Amniotic stem cell (primary cell): ENCODE results near the gene C1QTNF6.

Experiments
- DNase-seq: peaks from one replicate; lab custom pipeline; 2025; lab: John Stamatoyannopoulos, UW

Gene C1QTNF6

DNA sequence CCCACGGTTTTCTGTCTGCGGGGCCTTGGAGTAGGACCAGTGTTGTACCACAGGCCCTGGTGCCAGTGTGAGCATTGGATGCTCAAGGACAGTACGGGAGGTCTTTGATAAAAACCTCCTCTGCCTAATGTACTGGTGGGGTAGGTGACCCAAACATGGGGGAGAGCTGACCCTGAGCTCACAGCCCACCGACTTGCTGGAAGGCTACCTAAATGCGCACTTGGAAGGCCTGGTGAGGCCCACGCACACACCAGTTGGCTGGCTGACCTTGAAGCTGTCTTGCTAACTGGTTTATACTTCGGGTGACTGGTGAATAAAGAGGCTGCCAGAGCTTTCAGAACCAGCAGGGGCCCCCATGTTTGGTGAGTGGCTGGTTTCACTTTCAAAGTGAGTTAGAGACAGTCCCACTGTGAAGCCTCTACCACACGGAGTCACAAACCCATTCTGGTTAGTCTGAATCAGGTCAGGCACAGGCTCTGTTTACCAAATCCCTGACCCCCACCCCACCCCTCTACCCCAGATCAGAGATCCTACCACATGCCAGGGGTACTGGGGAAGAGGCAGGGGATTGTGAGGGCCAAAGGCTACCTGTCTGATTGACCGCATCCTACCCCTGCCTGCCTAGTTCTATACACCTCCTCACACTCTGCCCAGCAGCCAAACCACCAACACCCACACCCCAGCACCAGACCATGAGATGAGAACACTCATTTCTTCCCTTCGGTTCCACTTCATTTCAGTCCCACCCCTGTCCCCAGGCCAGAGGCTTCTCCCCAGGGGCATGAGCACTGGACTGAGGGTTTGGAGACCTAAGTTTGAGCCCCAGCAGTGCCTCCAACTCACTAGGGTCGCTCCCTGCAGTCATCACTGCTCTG lies 25.6 kb downstream of the C1QTNF6 start:
- DNase-seq: no peak

DNA sequence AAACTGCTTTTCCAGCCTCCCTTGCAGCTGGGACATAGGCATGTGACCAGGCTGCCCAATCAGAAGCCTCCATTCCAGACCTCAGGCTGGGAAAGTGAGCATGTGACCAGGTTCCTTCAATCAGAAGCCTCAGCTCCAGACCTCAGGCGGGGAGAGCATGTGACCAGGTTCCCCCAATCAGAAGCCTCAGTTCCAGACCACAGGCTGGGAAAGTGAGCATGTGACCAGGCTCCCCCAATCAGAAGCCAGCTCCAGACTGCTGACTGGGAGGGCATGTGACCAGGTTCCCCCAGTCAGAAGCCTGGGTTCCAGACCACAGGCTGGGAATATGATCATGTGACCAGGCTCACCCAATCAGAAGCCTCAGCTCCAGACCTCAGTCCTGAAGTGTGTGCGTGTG lies 26.6 kb downstream of the C1QTNF6 start:
- no peak for DNase-seq

DNA sequence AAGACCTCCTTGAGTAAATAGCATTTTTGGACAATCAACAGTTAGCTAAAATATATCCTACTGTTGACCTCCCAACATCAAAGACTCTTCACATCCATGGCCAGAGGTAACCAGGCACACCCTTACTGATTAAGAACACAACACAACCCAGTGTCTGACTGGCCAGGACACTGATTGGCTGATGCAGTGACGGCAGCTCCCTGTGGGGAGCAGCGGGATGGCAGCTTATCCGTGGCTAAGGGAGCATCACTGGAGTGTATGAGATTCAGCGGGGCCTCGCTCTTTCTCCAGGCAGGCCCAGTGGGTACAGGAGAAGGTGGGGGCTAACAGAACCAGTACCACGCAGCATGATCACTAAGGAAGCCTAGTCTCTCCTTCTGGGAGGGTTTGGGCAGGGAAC lies 28.0 kb downstream of the C1QTNF6 start:
- DNase-seq: no peak

DNA sequence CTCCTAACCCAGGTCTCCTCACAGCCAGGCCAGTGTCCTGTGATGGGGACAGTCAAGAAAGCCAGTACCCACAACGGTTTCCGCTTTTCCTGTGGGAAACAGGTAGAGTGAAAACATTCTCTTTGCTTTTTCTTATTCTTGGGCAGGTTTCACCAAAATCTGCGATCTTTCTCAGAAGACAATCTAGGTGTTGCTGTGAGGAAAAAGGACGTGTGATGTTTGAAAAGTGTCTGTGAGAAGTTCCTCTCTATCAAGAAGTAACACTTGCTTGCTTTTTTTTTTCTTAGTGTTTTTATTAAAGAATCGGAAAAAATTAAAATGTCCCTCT lies 29.1 kb downstream of the C1QTNF6 start:
- DNase-seq: no peak

DNA sequence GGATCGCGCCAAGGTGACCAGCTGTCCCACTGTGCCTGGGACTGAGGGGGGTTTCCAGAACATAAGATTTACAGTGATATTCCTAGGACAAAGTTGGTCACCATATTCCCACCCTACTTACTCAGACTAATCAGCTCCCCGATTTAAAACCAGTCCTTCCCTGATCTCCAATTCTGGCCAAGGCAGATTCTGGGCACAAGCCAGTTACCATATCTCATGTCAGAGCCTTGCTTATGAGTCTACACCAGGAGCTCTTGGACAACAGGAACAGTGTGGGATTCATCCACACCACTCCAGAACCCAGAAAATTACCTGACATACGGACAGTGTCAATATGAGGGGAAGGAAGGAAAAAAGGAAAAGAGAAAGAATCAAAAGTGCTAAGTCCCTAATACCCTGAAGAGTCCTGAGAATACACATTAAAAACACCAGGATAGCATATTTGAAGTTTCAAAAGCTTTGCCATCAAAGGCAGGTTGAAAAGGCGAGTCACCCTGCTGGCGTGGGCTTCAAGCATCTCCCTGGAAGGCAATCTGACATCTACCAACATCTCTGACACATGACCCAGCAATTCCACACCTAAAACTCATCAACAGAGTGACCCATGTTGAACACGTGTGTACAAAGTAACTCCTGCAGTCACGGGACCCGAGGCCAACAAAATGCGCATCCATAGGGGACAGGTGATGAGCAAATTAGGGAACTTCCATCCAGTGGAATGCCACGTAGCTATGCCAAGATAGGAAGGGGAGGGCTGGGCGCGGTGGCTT lies 30.3 kb downstream of the C1QTNF6 start:
- no peak for DNase-seq

DNA sequence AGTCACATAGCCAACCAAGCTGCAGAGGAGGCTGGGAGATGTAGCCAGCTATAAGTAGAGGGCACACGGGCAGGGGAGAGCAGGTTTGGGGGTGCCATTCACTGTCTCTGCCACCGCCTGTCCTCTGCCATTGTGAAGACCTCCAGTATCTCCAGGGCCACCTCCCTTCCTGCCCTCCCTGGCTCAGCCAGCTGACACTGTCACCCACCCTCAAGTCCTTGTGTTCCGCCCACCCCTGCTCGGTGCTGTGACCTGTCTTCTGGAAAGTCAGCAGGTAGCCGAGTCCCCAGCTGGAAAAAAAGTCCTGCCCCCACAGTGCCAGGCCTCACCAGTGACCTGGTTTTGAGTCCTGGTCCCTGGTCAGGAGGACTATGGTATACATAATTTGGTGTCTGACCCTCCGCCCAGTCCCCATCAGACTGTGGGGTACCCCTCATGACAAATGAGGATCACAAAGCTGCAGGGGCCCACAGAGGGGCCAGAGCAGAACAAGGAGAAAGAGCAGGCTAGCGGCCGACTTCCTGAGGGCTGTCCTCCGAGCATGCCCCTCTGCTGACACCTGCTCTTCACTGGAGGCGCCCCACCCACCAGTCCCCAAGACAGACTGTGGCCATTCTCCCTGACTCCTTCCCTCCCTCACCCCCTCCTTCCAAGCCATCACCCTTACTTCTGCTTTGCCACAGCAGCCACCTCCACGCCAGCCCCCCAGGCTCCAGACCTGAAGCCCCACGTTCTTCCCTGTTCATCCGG lies 31.2 kb downstream of the C1QTNF6 start:
- DNase-seq: no peak

DNA sequence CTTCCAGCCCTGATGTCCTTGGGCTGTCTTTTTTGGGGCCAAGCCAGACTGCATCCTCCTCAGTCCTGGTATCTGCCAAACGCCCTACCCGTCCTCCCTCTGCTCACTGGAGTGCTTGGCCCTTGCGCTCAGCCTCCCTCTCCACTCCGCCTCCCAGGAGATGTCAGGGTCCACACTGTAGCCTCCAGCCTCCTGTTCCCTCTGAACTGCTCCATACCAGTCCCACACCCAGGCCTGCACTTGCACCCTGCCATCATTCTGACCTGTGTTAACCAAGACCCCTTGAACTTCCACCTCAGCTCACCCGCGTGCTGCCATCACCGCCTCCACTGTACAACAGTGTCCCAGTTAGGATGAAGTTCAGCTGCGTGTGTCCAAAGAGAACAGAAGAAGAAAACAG lies 32.1 kb downstream of the C1QTNF6 start:
- no peak for DNase-seq

DNA sequence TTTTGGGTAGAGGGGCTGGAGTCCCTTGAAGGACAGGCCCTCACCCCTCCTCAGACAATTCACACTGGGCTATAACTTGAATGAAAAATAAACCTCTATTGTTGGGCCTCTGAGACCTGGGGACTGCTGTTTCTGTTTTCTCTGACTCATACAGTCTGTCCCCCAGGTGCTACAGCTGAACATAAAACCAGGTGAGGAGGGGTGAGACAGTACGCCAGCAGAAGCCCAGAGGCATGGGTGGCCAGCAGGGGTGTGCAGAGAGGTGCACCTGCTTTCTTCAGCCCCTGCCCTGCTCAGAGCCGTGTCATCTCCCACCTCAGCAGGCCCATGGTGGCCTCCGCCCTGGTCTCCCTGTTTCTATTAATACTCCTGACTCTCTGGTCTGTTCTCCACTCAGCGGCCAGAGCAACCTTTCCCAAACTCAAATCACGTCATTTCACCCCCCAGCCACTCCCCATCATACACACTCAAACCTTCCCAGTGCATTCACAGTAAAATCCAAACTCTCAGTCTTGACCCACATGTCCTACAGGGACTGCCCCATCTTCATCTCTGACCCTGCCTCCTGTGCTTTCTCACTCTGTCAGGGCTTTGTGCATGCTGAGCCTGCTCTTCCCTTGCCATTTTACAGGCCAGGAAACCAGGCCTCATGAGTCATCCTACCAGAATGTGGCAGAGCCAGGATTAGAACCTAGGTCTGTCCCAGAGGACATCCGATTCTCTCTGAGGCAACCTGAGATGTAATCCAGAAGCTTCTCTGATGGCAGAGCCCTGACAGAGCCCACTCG lies 32.9 kb downstream of the C1QTNF6 start:
- DNase-seq: no peak

DNA sequence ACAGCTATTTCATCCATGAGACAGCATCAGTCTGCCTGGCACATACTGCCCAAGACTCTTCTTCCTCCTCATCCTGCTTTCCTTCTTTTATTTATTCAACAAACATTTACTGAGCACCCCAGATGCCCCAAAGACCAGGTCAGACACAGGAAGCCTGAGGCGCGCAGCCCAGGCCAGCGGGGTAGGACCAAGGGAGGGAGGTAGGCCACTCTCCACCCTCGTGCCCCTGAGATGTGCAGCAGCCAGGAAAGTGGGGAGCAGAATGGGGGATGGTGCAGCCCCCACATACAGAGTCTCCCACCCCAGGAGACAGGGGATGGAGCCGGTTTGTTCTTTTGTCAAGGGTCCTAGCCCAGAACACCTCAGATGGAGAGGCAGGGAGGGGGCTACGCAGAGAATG lies 34.1 kb downstream of the C1QTNF6 start:
- DNase-seq: no peak

DNA sequence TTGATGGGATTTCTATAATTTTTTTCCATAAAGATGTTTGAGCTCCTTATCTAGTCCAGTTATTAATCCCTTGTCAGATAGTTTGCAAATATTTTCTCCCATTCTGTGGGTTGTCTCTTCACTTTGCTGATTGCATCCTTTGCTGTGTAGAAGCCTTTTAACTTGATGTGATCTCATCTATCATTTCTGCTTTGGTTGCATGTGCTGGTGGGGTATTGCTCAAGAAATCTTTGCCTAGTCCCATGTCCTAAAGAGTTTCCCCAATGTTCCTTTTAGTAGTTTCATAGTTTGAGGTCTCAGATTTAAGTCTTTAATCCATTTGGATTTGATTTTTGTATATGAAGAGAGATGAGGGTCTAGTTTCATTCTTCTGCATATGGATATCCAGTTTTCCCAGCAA lies 36.6 kb downstream of the C1QTNF6 start:
- no peak for DNase-seq

DNA sequence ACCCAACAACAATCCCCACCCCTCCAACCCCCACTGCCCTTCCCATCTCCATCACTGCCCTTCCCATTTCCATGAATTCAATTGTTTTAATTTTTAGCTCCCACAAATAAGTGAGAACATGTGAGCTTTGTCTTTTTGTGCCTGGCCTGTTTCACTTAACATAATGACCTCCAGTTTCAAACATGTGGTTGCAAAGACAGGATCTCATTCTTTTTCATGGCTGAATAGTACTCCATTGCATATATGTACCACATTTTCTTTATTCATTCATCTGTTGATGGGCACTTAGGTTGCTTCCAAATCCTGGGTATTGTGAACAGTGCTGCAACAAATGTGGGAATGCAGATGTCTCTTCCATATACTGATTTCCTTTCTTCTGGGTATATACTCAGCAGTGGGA lies 37.3 kb downstream of the C1QTNF6 start:
- no peak for DNase-seq

DNA sequence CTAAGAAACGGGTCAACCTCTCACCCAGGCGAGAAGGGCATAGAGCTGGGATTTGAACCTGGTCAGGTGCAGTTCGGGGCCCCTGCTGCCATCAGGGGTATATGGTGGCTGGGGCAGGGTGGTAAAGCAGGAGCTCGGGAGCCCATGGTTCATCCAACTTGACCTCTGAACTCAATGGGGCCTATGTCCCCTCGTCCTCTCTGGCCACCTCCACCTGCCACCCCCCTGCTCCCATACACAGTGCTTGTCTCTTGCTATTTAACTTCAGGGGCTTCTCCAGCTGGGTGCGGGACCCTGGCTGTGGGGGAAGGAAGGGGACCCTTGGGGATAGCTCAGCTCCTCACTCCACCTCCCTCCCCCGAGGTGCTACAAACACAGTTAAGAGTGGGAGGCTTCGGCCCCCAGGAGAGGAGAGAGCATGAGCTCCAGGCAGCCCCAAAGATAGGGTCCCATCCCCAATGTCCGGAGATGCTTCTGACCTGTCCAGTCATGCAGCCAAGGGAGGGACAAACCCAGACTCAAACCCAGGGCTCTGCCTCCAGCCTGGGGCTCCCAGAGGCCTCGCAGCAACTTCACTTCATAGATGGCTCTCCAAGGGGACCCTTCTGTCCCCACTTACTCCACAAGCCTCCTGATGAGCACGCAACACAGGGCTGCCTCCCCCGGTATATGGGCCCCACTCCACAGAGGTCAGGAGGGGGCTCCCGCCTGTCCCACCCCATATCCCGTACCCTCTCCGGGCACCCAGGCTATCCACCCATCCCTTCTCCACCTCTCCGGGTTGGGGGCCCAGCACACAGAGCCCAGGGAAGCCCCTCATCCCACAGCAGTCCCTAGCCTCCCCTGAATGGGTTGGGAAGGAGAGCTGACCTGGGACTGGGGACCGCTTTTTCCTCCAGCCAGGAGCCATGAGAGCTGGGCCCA lies 39.0 kb downstream of the C1QTNF6 start:
- DNase-seq: no peak

DNA sequence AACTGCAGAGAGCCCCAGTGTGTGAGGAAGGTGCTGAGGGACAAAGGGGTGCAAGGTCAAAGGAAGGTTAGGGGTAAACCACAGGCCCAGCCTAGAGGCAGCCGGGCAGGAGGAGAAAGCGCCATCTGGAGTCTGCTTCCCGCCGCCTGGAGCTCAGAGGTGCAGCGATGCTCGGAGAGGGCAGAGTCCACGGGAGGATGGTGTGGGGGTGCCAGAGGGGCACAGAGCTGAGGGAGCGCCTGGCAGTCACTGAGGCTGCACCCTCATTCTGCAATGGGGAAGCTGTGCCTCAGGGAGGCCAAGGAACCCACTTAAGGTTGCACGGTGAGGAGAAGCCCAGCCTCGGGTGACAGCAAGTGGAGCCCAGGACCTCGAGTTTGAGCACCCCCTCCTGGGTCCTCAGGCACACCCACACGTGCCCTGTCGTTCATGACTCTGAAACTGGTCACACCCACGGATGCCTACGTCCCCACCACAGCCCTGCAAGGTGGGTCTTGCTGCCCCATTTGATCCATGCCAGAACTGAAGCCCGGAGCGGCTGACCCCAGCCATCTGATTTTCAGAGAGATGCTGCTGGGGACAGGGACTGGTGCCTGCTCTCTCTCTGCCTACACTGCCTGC lies 39.9 kb downstream of the C1QTNF6 start:
- DNase-seq: no peak

DNA sequence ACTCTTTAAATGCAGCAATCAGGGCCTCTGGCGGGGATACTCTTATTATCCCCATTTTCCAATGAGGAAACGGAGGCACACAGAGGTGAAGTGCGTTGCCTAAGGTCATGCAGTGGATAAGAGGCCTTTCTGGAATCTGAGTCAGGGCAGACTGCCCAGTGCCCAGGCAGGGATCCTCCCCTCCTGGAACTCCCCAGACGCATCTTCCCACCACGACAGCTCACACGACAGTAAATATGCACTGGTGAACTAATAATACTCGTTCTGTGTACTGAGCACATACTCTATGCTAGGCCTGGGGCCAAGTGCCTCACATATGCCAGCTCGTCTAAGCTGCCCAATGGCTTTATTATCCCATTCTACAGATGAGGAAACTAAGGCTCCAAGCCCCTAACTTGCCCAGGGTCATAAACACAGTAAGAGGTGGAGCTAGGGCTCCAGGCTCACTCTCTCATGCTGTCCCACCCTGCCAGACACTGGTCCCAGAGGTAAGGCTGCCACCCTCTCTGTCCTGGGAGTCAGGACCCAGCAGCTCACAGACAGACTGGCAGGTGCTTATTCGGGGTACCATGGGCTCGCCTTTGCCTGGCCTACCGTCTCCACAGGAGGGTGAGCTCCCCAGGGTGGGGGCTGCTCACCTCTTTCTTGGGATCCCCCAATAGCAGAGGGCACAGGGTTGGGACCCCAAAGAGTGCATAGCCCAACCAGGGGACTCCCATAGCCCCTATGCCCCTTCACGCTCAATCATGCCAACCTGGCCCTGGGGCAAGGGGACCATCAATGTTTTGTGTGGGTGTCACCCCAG lies 40.7 kb downstream of the C1QTNF6 start:
- DNase-seq: no peak

DNA sequence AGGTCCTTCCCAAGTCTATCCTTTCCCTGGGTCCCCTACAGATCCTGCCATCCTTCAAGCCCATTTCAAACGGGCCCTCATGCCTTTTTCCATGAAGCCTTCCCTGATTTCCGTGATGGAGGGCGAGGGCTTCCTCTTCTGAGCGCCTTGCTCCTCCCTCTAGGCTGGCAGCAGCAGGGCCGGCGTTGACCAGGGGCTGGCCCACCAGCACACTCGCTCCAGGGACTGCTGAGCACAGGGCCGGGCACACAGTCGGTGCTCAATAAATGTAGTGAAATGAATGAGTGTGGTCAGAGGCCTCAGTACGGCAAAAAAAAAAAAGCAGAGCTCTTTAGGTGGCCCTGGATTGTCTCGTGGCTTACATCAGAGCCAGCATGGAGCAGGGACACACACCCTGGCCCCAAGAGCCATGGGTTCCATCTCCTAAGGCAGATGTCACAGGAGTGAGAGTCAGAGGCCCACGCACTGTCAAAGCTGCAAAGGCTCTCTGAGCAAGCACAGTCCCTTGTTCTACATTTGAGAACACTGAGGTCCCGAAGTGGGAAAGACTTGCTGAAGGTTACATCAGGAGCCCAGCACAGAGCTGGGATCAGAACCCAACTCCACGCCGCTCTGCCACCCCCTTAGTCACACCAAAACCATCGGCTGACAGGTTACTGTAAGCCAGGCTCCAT lies 41.4 kb downstream of the C1QTNF6 start:
- no peak for DNase-seq

DNA sequence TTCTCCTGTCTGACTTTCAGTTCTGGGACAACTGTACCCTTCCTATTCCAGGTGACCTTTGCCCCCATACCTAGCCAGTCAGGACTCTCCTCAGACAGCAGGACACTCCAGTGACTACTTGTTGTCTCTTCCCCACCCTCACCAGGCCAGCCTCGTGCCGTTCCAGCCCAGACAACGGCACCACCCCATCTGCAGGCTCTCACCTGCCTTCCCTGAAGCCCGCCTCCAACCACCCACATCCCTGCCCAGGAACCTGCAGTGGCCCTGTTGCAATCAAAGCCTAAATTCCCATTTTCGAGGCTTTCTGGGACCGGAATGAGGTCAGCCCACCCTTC lies 42.0 kb downstream of the C1QTNF6 start:
- no peak for DNase-seq

DNA sequence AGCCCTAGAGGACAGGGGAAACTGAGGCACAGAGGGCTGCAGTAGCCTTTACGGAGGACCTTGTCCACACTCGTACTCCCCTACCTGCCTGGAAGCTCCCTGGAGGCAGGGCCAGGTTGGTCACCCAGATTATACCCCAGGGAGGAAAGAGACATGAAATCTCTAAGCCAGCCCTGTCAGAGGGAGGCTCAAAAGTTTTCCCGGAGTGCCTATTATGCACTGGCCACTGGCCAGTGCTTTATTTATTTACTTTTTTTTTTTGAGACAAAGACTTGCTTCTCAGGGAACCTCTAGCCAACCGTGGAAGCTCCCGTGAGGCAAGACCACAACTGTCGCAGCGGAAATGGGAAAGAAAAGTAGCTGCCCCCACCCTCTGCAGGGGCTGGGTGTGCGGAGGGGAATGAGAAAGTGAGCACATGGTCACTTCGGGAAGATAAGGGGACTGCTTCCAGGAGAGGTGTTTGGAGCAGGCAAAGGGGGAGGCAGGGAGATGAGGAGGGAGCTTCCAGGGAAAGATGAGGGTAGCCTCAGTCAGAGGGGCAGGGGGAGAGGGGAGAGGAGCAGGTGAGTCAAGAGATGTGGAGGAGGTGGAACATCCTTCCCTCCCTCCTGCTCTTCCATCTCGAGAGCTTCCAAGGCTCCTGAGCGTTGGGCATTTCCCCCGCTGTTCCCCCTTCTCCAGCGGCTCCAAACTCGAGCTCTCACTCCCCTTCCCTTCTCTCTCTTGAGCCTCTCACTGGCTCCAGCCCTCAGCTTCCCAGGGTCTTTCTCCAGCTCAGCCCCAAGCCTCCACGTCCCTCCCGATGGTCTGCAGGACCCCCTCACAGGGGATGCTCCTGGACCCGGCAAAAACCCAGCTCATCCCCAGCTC lies 42.6 kb downstream of the C1QTNF6 start:
- DNase-seq: no peak

DNA sequence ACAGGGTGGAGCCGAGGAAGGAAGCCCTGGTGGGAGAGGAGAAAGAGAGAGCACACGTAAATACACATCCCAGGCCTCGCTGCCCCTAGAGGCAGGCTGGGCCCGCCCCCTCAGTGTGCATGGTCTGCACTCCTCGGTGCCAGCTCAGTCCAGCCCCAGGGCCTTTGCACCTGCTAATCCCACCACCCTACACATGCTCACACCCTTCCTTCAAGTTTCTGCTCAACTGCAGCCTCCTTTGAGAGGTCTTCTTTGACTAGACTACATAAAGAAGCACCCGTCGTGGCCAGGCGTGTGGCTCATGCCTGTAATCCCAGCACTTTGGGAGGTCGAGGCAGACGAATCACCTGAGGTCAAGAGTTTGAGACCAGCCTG lies 43.9 kb downstream of the C1QTNF6 start:
- no peak for DNase-seq
